ENCODE results near the gene PRKN. TPM values are rescaled to one million over a fixed set of nuclear protein-coding genes. Genes with fewer than 3 reads are reported as not detected.

The PRKN gene
- total RNA-seq = 5.1 to 8.7 TPM (median 5.7 TPM) in 3 replicates
- long read RNA-seq, partial matches to known transcripts = 1 of 1 reads
- long read RNA-seq, other reads (novel, unspliced or antisense) = 0 of 1 reads

- peak; percentile 36 for TF ChIP-seq CTCF (IDR thresholded peaks at IDR 0.05)
- Mint-ChIP-seq H3K36me3 (ENCODE audit: low read depth) (peaks cover 3% of the 10 kb centered on the region), H3K4me3 (ENCODE audit: unreplicated experiment) (peak within 1 kb of the TSS; percentile 85), H3K27ac (ENCODE audit: unreplicated experiment) (peak within 1 kb of the TSS; percentile 97), H3K9me3 (ENCODE audit: low read depth) (peaks cover 6% of the 10 kb centered on the region), H3K4me1 (ENCODE audit: low read depth) (peaks cover 22% of the 10 kb centered on the region), H3K27me3 (ENCODE audit: low read depth) (no peaks in the 10 kb centered on the region)
- peak; percentile 99 for DNase-seq (ENCODE audit: low spot score)
These were observed at the start of gene PRKN, which contains the start of gene PACRG for GRCh38 chr6:162727322-162728182. PRKN (minus strand) TSS chr6:162727766. PACRG (plus strand) TSS chr6:162727974.

GRCh38 chr6:162777091-162777490 lies 49.5 kb upstream of the PRKN start:
- H3K9me3 Mint-ChIP-seq (ENCODE audit: low read depth) = peaks cover 23% of the 10 kb centered on the region
- TF ChIP-seq CTCF (IDR thresholded peaks at IDR 0.05) = no peak
- no peaks in the 10 kb centered on the region for H3K4me1 Mint-ChIP-seq (ENCODE audit: low read depth)
- no peak overlapping the region for H3K27ac Mint-ChIP-seq (ENCODE audit: unreplicated experiment)
- H3K4me3 Mint-ChIP-seq (ENCODE audit: unreplicated experiment) = no peak overlapping the region
- no peak for DNase-seq (ENCODE audit: low spot score)
- no peaks in the 10 kb centered on the region for H3K27me3 Mint-ChIP-seq (ENCODE audit: low read depth)
- H3K36me3 Mint-ChIP-seq (ENCODE audit: low read depth) = peaks cover 13% of the 10 kb centered on the region

- no peaks in the 10 kb centered on the region for H3K36me3 Mint-ChIP-seq (ENCODE audit: low read depth)
- H3K27me3 Mint-ChIP-seq (ENCODE audit: low read depth) = no peaks in the 10 kb centered on the region
- no peak overlapping the region for H3K4me3 Mint-ChIP-seq (ENCODE audit: unreplicated experiment)
- H3K9me3 Mint-ChIP-seq (ENCODE audit: low read depth) = peaks cover 2% of the 10 kb centered on the region
- H3K4me1 Mint-ChIP-seq (ENCODE audit: low read depth) = no peaks in the 10 kb centered on the region
- TF ChIP-seq CTCF (IDR thresholded peaks at IDR 0.05) = no peak
- no peak for DNase-seq (ENCODE audit: low spot score)
- no peak overlapping the region for H3K27ac Mint-ChIP-seq (ENCODE audit: unreplicated experiment)
These were observed 46.4 kb upstream of the PRKN start for GRCh38 chr6:162773996-162774395.

GRCh38 chr6:162772466-162772865 lies 44.9 kb upstream of the PRKN start:
- no peak for TF ChIP-seq CTCF (IDR thresholded peaks at IDR 0.05)
- H3K27ac Mint-ChIP-seq (ENCODE audit: unreplicated experiment) = no peak overlapping the region
- no peaks in the 10 kb centered on the region for H3K4me1 Mint-ChIP-seq (ENCODE audit: low read depth)
- no peaks in the 10 kb centered on the region for H3K36me3 Mint-ChIP-seq (ENCODE audit: low read depth)
- H3K9me3 Mint-ChIP-seq (ENCODE audit: low read depth) = peaks cover 5% of the 10 kb centered on the region
- H3K4me3 Mint-ChIP-seq (ENCODE audit: unreplicated experiment) = no peak overlapping the region
- no peak for DNase-seq (ENCODE audit: low spot score)
- no peaks in the 10 kb centered on the region for H3K27me3 Mint-ChIP-seq (ENCODE audit: low read depth)

- no peak for DNase-seq (ENCODE audit: low spot score)
- no peak overlapping the region for H3K4me3 Mint-ChIP-seq (ENCODE audit: unreplicated experiment)
- H3K27me3 Mint-ChIP-seq (ENCODE audit: low read depth) = no peaks in the 10 kb centered on the region
- H3K27ac Mint-ChIP-seq (ENCODE audit: unreplicated experiment) = no peak overlapping the region
- H3K4me1 Mint-ChIP-seq (ENCODE audit: low read depth) = no peaks in the 10 kb centered on the region
- peaks cover 5% of the 10 kb centered on the region for H3K9me3 Mint-ChIP-seq (ENCODE audit: low read depth)
- TF ChIP-seq CTCF (IDR thresholded peaks at IDR 0.05) = no peak
- no peaks in the 10 kb centered on the region for H3K36me3 Mint-ChIP-seq (ENCODE audit: low read depth)
These were observed 43.4 kb upstream of the PRKN start for GRCh38 chr6:162770955-162771354.
